Muscle of arm (tissue), 12 donors: Measurements from ENCODE around the gene NPIPB8. TPM values are rescaled to one million over a fixed set of nuclear protein-coding genes. Genes with fewer than 3 reads are reported as not detected.
"Not testable (repeated sequence)": the region's sequence is repeated elsewhere in the genome, so short reads cannot be mapped to it uniquely, and the experiment has no call there.

ENCODE experiments used
- DNase-seq: peaks from one replicate; pipeline ENCODE4 v3.0.0-alpha.2; 2013
- polyA plus RNA-seq, 12 donors: library from polyadenylated mRNA; unstranded; fragments of 120-200 nt; gene quantifications; one replicate each; pipeline ENCODE4 v1.2.1, GENCODE V29; 2013; ENCODE audit not compliant: insufficient read length in 12 of 12

NPIPB8 gene
- polyA plus RNA-seq, 12 donors, result 0.11 to 0.67 (median 0.42) TPM; not detected in 6

GRCh38 chr16:28606291-28607115 is 31.4 kb upstream of the NPIPB8 start:
- DNase-seq, result no peak

DNA sequence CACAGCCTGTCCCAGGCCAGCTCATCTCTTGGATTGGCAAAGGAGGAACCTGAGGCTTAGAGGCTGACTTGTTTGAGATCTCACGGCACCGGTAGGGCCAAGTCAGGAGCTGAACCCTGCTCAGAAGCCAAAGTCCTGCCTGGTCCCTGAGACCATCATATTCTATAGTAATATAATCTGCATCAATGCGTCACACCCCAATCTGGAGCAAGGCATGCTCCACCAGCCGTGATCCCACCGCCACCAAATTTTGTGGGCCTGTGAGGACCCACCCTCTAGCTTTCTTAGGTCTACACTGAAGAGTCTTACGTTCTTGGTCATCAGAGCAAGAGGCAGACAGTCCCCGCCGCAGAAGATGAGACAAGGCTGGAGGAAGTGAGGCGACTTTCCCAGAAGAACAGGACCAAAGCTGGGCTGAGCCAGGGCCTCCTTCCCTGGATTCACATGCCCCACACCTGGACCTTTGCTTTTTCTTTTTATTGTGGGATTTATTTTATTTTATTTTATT is 30.7 kb upstream of the NPIPB8 start:
- DNase-seq, result no peak

DNA sequence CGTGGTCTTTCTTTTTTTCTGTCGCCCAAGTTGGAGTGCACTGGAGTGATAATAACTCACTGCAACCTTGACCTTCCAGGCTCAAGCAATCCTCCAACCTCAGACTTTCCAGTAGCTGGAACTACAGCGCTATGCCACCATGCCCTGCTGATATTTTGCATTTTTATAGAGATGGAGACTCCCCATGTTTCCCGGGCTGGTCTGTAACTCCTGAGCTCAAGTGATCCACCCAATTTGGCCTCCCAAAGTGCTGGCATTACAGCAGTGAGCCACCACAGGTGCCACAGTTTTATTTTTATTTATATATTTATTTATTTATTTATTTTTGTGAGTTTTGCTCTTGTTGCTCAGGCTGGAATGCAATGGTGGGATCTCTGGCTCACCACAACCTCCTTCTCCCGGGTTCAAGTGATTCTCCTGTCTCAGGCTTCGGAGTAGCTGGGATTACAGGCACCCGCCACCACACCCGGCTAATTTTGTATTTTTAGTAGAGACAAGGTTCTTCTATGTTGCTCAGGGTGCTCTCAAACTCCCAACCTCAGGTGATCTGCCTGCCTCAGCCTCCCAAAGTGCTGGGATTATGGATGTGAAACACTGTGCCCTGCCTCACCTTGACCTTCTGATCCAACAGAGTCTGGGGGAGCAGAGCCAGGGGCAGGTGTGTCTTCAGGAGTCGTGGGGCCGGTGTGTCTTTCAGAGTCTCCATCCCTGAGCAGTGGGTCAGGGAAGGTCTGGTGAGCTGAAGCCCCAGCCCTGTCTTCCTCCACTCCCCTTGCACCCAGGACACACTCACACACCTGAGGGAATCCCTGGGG is 30.0 kb upstream of the NPIPB8 start:
- DNase-seq, result not testable (repeated sequence)

GRCh38 chr16:28608496-28608808 is 29.4 kb upstream of the NPIPB8 start:
- not testable (repeated sequence) for DNase-seq

DNA sequence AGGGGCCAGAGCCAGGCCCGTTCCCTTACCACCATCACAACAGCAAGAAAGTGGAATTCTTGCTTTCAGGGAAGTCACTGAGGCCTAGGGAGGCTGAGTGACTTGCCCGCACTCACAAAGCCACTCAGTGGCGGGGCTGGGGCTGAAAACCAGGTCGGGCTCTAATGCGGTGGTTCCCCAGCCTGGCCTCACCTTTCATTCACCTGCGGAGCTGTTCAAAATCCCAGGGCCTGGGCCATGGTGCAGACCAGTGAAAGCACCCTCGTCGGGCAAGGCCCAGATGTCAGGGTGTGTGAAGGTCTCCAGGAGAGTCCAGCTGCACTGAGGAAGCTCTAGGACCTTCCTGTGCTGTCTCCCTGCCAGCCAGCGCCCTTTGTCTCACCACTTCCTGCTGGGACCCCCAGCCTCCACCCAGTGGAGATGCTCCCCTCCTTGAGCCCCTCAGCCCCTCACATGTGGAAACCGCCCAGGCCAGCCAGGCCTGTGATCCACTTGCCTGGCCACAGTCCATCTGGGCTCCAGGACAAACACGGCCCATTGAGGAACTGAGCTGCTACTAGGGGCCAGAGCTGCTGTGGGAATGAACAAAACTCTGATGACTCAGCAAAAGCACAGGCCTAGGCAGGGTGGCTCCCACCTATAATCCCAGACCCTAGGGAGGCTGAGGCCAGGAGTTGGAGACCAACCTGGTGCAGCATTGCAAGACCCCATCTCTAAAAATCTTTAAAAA is 28.8 kb upstream of the NPIPB8 start:
- not testable (repeated sequence) for DNase-seq

DNA sequence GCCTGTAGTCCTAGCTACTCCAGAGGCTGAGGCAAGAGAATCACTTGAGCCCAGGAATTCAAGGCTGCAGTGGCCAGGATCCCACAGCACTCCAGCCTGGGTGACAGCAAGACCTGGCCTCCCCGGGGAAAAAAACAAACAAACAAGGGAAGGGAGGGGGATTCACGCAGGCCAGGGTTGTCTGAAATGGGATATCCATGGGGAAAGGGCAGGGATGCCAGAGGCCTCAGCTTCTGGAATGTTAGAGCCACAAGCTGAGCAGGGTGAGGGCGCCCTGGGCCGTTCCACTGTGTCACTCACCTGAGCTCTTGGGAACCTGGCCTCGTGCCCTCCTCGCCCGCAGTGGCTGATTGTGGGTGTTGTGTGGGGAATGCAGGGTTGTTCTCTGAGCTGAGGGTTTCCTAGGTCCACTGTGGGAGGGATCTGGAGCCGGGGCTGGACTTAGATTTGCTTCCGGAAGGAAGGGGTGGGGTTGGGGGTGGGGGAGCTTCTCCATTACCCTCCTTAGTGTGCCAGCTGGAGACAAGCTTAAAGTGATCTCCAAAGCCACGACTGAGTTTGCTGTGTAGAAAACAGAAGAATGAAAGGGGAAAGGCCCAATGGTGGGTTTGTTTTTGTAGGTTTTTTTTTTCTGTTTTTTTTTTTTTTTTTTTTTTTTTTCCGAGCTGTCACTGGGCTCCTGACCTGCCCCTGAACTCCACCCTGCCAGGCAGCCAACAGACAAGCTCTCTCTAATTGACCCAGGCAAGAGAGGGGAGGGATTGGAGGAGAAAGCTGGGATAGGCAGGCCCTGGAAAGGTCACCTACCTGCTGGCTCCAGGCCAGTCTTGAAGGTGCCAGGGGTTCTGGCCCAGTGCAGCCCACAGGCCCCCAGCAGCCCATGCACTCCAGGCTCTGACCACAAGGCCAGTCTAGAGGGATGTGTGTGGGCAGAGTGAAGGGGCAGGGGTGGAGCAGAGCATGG is 28.0 kb upstream of the NPIPB8 start, which contains the start of gene SULT1A1:
TSS of gene SULT1A1 (minus strand) at position 414 of the 964 bp plus-strand sequence. CDS start 1,189 bp downstream, outside the sequence.
- no peak for DNase-seq

- DNase-seq, result no peak
Observed at GRCh38 chr16:28610595-28611191, 27.2 kb upstream of the NPIPB8 start.

DNA sequence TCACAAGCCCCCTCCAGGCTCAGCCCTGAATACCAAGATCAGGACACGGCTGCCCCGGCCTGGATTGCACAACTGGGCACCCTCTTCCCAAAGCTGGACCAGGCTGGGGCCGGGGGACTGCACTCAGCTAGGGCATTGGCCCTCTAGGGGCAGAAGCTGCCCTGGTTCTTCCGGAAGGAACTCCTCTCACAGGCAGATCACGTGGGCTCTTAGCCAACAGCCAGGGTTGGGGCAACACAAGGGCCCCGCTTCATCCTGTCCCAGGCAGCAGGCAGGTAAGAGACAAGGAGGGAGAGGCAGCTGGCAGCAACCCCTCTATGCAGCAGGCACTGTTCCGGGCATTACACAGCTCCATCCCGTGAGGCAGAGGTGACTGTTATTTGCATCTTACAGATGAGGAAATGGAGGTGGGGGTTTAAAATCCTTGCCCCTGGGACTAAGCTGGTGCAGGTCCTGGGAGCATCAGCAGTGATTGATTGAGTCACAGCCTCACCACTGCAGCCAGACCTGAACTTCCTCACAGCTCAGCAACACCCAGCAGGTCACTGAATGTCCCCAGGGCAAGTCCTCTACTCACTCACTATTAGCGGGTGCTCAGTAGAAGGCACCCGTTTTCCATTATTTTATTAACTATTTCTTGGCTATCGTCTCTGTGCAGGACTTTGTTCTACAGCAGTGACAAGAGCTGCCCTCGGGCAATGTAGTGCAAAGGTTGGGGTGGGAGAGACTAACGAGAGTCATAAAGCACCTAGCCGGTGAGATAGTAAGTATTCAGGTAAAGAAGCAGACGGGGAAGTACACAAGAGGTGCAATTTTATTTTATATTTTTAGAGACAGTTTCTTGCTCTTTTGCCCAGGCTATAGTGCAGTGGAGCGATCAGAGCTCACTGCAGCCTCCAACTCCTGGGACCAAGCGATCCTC is 25.2 kb upstream of the NPIPB8 start:
- DNase-seq, result not testable (repeated sequence)

- DNase-seq, result not testable (repeated sequence)
Observed at GRCh38 chr16:28613912-28614311, 24.0 kb upstream of the NPIPB8 start.

- not testable (repeated sequence) for DNase-seq
Observed at GRCh38 chr16:28614561-28614960, 23.3 kb upstream of the NPIPB8 start.

GRCh38 chr16:28615486-28616223 is 22.2 kb upstream of the NPIPB8 start:
- not testable (repeated sequence) for DNase-seq

DNA sequence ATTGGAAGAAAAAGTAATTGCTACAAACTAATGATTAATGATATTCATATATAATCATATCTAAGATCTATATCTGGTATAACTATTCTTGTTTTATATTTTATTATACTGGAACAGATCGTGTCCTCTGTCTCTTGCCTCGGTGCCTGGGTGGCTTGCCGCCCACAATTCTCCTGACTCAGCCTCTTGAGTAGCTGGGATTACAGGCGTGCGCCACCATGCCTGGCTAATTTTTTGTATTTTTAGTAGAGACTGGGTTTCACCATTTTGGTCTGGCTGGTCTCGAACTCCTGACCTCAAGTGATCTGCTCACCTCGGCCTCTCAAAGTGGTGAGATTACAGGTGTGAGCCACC is 21.7 kb upstream of the NPIPB8 start:
- DNase-seq, result not testable (repeated sequence)

DNA sequence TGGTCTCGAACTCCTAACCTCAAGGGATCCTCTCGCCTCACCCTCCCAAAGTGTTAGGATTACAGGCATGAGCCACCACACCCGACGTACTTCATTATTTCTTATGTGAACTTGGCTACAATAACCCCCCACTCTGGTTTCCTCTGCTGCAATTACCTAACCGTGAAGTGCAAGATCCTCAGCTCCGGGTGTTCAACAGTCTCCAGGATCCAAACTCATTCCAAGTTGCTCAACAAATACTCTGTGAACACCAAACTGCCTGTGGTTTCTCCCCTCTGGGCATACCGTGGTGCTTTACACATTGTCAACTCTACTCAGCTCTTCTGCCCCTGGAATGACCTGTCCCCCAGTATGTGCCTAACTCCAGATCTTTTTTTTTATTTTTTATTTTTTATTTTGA is 21.2 kb upstream of the NPIPB8 start:
- no peak for DNase-seq

GRCh38 chr16:28617874-28618273 is 20.0 kb upstream of the NPIPB8 start:
- DNase-seq, result no peak

DNA sequence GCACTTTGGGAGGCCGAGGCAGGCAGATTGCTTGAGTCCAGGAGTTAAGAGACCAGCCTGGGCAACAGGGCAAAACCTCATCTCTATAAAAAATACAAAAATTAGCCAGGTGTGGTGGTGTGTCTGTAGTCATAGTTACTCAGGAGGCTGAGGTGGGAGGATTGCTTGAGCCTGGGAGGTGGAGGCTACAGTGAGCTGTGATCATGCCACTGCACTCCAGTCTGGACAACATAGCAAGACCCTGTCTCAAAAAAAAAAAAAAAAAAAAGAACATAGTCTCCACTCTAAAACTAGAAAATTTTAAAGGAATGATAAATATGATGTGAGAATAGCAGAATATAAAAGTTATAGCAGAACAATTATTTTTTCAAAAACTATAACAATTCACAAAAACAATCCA is 17.5 kb upstream of the NPIPB8 start:
- not testable (repeated sequence) for DNase-seq

- no peak for DNase-seq
Observed at GRCh38 chr16:28621481-28622155, 16.2 kb upstream of the NPIPB8 start.

DNA sequence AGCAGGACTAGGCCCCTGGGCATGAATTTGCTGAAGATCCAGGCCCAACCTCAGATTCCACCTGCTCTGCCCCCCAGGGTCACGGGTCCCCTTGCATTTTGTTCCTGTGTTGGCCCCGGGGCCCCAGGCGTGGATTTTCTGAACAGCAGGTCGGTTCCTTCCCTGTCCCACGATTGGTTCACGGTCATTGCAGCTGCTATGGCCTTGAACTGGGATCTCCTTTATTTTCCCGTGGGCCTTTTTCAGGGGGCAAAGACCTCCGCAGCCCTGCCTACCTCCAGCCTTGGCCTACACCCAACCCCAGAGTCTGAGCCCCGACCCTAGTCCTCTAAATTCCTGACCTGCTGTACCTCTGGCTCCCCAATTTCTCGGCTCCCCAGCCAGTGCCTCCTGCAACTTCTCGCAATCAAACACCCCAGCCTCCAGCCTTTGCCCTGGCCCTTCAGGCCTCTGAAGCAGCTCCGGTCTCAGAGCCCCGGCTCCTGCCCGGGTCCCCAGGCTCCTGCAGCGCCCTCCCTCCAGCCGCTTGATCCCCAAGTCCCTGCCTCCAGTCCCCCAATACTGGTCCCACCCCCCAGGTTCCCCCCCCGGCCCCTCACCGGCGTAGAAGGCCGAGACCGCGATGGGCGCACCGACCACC is 15.2 kb upstream of the NPIPB8 start:
- DNase-seq, result not testable (repeated sequence)
